Vagina (tissue), 2 donors: Measurements from ENCODE around the gene REPS1.

Experiments used
- POLR2A ChIP-seq, 2 donors: fragments of 450-650 bp; IDR thresholded peaks; one replicate each; pipeline ENCODE4 v1.6.1; 2017; ENCODE audit warnings: antibody characterized with exemption in 2 of 2, mild to moderate bottlenecking in 2 of 2, moderate library complexity in 2 of 2
- POLR2AphosphoS5 ChIP-seq, 2 donors: sonication (generic); formaldehyde crosslinking; IDR thresholded peaks; one replicate each; pipeline ENCODE4 v1.9.0; 2017; ENCODE audit warnings: antibody characterized with exemption in 2 of 2, mild to moderate bottlenecking in 2 of 2, low read depth in 1 of 2; ENCODE audit not compliant: insufficient read depth in 1 of 2
- TF ChIP-seq, protein P1 (sequence below), 3 experiments: fragments of 450-650 bp in 2 of 3; fragments of 200-600 bp in 1 of 3; sonication (generic) in 1 of 3; IDR thresholded peaks; one replicate each; pipeline ENCODE4 v1.5.1; 2017 to 2019; ENCODE audit warnings: antibody characterized with exemption in 3 of 3, mild to moderate bottlenecking in 2 of 3, moderate library complexity in 2 of 3

- TF ChIP-seq, protein P1, sequence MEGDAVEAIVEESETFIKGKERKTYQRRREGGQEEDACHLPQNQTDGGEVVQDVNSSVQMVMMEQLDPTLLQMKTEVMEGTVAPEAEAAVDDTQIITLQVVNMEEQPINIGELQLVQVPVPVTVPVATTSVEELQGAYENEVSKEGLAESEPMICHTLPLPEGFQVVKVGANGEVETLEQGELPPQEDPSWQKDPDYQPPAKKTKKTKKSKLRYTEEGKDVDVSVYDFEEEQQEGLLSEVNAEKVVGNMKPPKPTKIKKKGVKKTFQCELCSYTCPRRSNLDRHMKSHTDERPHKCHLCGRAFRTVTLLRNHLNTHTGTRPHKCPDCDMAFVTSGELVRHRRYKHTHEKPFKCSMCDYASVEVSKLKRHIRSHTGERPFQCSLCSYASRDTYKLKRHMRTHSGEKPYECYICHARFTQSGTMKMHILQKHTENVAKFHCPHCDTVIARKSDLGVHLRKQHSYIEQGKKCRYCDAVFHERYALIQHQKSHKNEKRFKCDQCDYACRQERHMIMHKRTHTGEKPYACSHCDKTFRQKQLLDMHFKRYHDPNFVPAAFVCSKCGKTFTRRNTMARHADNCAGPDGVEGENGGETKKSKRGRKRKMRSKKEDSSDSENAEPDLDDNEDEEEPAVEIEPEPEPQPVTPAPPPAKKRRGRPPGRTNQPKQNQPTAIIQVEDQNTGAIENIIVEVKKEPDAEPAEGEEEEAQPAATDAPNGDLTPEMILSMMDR (IDR thresholded peaks at IDR 0.05): no peak
- no peak for TF ChIP-seq POLR2A (IDR thresholded peaks at IDR 0.05)
- TF ChIP-seq POLR2AphosphoS5 (IDR thresholded peaks at IDR 0.05; ENCODE audit: insufficient read depth in 1 of 2, low read depth in 1 of 2): no peak
Measured at GRCh38 chr6:138864343-138864890, 123.6 kb downstream of the REPS1 start.
